ENCODE results near the gene DPT. TPM values are rescaled to one million over a fixed set of nuclear protein-coding genes. Genes with fewer than 3 reads are reported as not detected.

The DPT gene
- total and polyA plus RNA-seq, 2 of the 4 experiments (the other 2 are of a cell fraction): not detected

DNA sequence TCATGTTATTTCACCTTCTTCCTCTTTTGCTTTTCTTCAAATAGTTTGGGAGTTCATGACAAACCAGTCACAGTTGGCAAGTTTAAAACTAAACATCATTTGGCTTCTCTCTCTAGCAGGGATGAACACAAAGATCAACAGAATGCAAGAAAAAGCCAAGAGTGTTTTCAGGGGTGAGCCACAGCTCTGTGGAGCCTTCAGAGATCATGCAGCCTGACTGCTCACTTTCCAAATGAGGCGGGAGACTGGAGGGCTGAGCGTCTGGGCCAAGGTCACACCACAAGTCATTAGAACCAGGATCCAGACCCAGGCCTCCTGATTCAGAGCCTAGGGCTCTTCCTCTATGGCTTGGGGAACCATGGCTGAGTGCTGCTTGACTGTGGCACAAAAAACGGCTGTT lies 2.7 kb downstream of the DPT start:
- Histone ChIP-seq H2AFZ (replicated peaks; ENCODE audit: low read length, poor library complexity) (no peak overlapping the region), H4K20me1 (ENCODE audit: insufficient read depth, low read length) (no peaks in the 10 kb centered on the region), H3K4ac (ENCODE audit: low read depth, low read length) (no peak overlapping the region), H3K4me1 (ENCODE audit: control insufficient read depth, insufficient read depth, low read length) (no peaks in the 10 kb centered on the region), H3K36me3 (ENCODE audit: control insufficient read depth, insufficient read depth, low read length) (no peaks in the 10 kb centered on the region), H3K79me1 (ENCODE audit: low read depth in 1 of 2, low read length in 2 of 2) (no peaks in the 10 kb centered on the region), H3K23ac (ENCODE audit: low read depth, low read length) (no peak overlapping the region), H3K27me3 (ENCODE audit: control insufficient read depth, insufficient read depth, low read length) (no peaks in the 10 kb centered on the region), H3K4me2 (ENCODE audit: low read depth, low read length) (no peak overlapping the region), H2AK5ac (ENCODE audit: low read depth, low read length) (no peak overlapping the region), H3K14ac (replicated peaks; ENCODE audit: low read depth, low read length) (no peak overlapping the region), H3K4me3 (ENCODE audit: insufficient read depth, low read depth, low read length) (no peak overlapping the region), H3K27ac (ENCODE audit: insufficient read depth, low read length) (no peak overlapping the region), H4K8ac (ENCODE audit: low read depth in 2 of 2, low read length in 2 of 2) (no peak overlapping the region), H4K5ac (ENCODE audit: low read depth, low read length) (no peak overlapping the region), H3K56ac (ENCODE audit: extremely low read depth, insufficient read depth, low read length) (no peak overlapping the region), H2AK9ac (replicated peaks; ENCODE audit: low read depth, low read length, poor library complexity) (no peak overlapping the region), H3K9me3 (ENCODE audit: control insufficient read depth, insufficient read depth, low read length) (no peaks in the 10 kb centered on the region), H3K18ac (ENCODE audit: low read depth, low read length) (no peak overlapping the region), H2BK120ac (ENCODE audit: low read depth, low read length) (no peak overlapping the region), H2BK20ac (ENCODE audit: low read depth, low read length) (no peak overlapping the region), H3K9me1 (ENCODE audit: insufficient read depth, low read length) (no peaks in the 10 kb centered on the region), H2BK5ac (ENCODE audit: low read depth, low read length, poor library complexity, severe bottlenecking) (no peak overlapping the region), H3K9ac (ENCODE audit: low read depth, low read length) (no peak overlapping the region), H2BK15ac (ENCODE audit: low read depth, low read length) (no peak overlapping the region), H4K91ac (ENCODE audit: insufficient read depth, low read depth, low read length) (no peak overlapping the region)
- intact Hi-C loops (cut with micrococcal nuclease): no loop called here
- no TSS peak for BruUV-seq (replicated peaks)
- CTCF ChIA-PET: no interaction called here
- POLR2A ChIA-PET (ENCODE audit: unreplicated experiment): no interaction called here
- TF ChIP-seq NFE2L2 (IDR thresholded peaks at IDR 0.05; ENCODE audit: low read depth, low read length) (no peak), MAFK (IDR thresholded peaks at IDR 0.05; ENCODE audit: low read depth, low read length) (no peak), SMC3 (IDR thresholded peaks at IDR 0.05; ENCODE audit: low read depth, low read length) (no peak), POLR2A (IDR thresholded peaks at IDR 0.05; ENCODE audit: low read depth, low read length) (no peak), CEBPB (IDR thresholded peaks at IDR 0.05; ENCODE audit: low read depth, low read length) (no peak), RCOR1 (IDR thresholded peaks at IDR 0.05; ENCODE audit: insufficient replicate concordance, low read length) (no peak), MXI1 (IDR thresholded peaks at IDR 0.05; ENCODE audit: borderline replicate concordance, low read depth, low read length) (no peak), BHLHE40 (IDR thresholded peaks at IDR 0.05; ENCODE audit: low read depth, low read length) (no peak), RFX5 (IDR thresholded peaks at IDR 0.05; ENCODE audit: low read depth, low read length) (no peak), MAZ (IDR thresholded peaks at IDR 0.05; ENCODE audit: borderline replicate concordance, low read depth, low read length) (no peak), CHD1 (IDR thresholded peaks at IDR 0.05; ENCODE audit: low read depth, low read length) (no peak), RAD21 (IDR thresholded peaks at IDR 0.05; ENCODE audit: low read length) (no peak), FOS (IDR thresholded peaks at IDR 0.05; ENCODE audit: low read depth, low read length) (no peak)
- TF ChIP-seq, protein P1, sequence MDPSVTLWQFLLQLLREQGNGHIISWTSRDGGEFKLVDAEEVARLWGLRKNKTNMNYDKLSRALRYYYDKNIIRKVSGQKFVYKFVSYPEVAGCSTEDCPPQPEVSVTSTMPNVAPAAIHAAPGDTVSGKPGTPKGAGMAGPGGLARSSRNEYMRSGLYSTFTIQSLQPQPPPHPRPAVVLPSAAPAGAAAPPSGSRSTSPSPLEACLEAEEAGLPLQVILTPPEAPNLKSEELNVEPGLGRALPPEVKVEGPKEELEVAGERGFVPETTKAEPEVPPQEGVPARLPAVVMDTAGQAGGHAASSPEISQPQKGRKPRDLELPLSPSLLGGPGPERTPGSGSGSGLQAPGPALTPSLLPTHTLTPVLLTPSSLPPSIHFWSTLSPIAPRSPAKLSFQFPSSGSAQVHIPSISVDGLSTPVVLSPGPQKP (IDR thresholded peaks at IDR 0.05; ENCODE audit: borderline replicate concordance, low read depth, low read length): no peak
- TF ChIP-seq, protein P2, sequence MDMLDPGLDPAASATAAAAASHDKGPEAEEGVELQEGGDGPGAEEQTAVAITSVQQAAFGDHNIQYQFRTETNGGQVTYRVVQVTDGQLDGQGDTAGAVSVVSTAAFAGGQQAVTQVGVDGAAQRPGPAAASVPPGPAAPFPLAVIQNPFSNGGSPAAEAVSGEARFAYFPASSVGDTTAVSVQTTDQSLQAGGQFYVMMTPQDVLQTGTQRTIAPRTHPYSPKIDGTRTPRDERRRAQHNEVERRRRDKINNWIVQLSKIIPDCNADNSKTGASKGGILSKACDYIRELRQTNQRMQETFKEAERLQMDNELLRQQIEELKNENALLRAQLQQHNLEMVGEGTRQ (IDR thresholded peaks at IDR 0.05; ENCODE audit: low read depth, low read length): no peak
- TF ChIP-seq, protein P3, sequence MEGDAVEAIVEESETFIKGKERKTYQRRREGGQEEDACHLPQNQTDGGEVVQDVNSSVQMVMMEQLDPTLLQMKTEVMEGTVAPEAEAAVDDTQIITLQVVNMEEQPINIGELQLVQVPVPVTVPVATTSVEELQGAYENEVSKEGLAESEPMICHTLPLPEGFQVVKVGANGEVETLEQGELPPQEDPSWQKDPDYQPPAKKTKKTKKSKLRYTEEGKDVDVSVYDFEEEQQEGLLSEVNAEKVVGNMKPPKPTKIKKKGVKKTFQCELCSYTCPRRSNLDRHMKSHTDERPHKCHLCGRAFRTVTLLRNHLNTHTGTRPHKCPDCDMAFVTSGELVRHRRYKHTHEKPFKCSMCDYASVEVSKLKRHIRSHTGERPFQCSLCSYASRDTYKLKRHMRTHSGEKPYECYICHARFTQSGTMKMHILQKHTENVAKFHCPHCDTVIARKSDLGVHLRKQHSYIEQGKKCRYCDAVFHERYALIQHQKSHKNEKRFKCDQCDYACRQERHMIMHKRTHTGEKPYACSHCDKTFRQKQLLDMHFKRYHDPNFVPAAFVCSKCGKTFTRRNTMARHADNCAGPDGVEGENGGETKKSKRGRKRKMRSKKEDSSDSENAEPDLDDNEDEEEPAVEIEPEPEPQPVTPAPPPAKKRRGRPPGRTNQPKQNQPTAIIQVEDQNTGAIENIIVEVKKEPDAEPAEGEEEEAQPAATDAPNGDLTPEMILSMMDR (conservative IDR thresholded peaks at IDR 0.05; ENCODE audit: low read depth, low read length): no peak
- WGBS, 2 experiments (ENCODE audit: extremely low coverage in 2 of 2, insufficient read length in 1 of 2): 44% methylated on average over 2 of the region's 3 CpGs; no CpG with 5 or more reads in 1 of the 2 experiments
- ATAC-seq (ENCODE audit: low read depth) (no peak), DNase-seq (no peak)
- dilution Hi-C loops (cut with HindIII; ENCODE audit: low sequenced_read_pairs, unreplicated experiment): no loop called here
- in situ Hi-C loops (cut with MboI; ENCODE audit: low sequenced_read_pairs): no loop called here
